OCI-LY3 (cell line): ENCODE measurements around the gene SRSF4.

Experiments used
- H2AFZ ChIP-seq: fragments of 200-600, 300-600 bp; shearing (Covaris generic); 2 replicates; pipeline ENCODE4 v1.6.0; 2014; ENCODE audit warnings: antibody characterized with exemption, low read depth, low read length
- H3K27ac ChIP-seq: fragments of 200-600, 300-600 bp; sonication (generic); 2 replicates; pipeline ENCODE4 v1.5.1; 2014; ENCODE audit warnings: mild to moderate bottlenecking, low read length, moderate library complexity, mixed read lengths
- H3K27me3 ChIP-seq: fragments of 200-600, 300-600 bp; sonication (generic); 2 replicates; pipeline ENCODE4 v1.6.1; 2014; ENCODE audit warnings: low read depth, low read length, mixed read lengths
- H3K36me3 ChIP-seq: fragments of 200-600, 300-600 bp; sonication (generic); replicated peaks from 2 replicates; pipeline ENCODE3; 2014; ENCODE audit warnings: low read depth, low read length, mixed read lengths
- H3K4me1 ChIP-seq: fragments of 300-600, 200-600 bp; sonication (generic); 2 replicates; pipeline ENCODE4 v1.6.1; 2014; ENCODE audit warnings: low read length, mixed read lengths
- H3K4me2 ChIP-seq: fragments of 200-600, 300-600 bp; sonication (generic); 2 replicates; pipeline ENCODE4 v1.6.1; 2014; ENCODE audit warnings: low read length, mixed read lengths
- H3K4me3 ChIP-seq: fragments of 300-600, 200-600 bp; sonication (generic); 2 replicates; pipeline ENCODE4 v1.5.1; 2014; ENCODE audit warnings: antibody characterized with exemption, mild to moderate bottlenecking, low read length, moderate library complexity
- H3K79me2 ChIP-seq: fragments of 300-600, 200-600 bp; shearing (Covaris generic); 2 replicates; pipeline ENCODE4 v1.6.1; 2014; ENCODE audit warnings: mild to moderate bottlenecking, low read length, mixed read lengths
- H3K9ac ChIP-seq: fragments of 300-600, 200-600 bp; shearing (Covaris generic); 2 replicates; pipeline ENCODE4 v1.6.0; 2014; ENCODE audit warnings: mild to moderate bottlenecking, low read length, moderate library complexity
- H3K9me3 ChIP-seq: fragments of 200-600, 300-600 bp; shearing (Covaris generic); 2 replicates; pipeline ENCODE4 v1.6.1; 2014; ENCODE audit warnings: low read length, mixed read lengths; ENCODE audit not compliant: insufficient read depth
- H4K20me1 ChIP-seq: fragments of 200-600, 300-600 bp; sonication (generic); 2 replicates; pipeline ENCODE4 v1.6.1; 2016; ENCODE audit warnings: low read length, mixed read lengths; ENCODE audit not compliant: insufficient read depth
- EZH2phosphoT487 ChIP-seq: fragments of 200-600 bp; shearing (Covaris generic); IDR thresholded peaks from 2 replicates; pipeline ENCODE4 v1.6.1; 2018; ENCODE audit warnings: antibody characterized with exemption, mixed run types, low read depth
- TF ChIP-seq, protein P1 (sequence below): fragments of 200-600, 300-600 bp; sonication (generic); IDR thresholded peaks from 2 replicates; pipeline ENCODE4 v1.5.1; 2014; ENCODE audit warnings: antibody characterized with exemption, low read length, low read depth

Gene SRSF4

DNA sequence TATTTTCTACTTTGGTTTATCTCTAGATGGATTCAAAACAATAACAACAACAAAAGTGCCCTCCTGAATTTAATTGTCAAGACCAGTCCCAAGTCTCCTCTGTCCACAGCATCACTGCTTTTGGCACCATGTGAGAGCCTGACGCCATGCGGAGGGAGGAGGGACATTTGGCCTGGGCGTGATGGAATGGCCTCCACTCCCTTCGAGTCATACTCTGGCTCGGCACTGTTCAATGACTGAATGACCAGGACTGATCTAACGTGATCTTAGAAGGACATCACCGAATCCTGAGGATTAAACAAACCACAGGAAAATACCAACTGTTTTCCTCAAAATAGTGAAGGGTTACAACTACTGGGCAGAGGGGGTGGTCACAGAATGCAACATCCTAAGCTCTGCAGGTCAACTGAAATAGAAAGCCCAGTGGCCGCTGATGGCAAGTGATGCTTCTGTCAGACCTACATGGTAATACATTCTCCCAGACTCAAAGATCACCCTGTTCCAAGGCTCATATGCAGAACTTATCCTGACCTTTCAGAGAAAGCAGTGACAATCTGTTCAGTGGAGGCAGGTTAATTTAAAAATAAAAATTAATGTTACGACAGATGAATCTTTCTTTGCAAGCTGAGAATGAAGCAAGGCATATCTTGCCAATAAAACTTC, 19.1 kb downstream of the SRSF4 start:
- Histone ChIP-seq H3K27ac (no peak overlapping the region), H3K4me3 (no peak overlapping the region), H4K20me1 (peaks cover 56% of the 10 kb centered on the region), H3K79me2 (peaks cover 76% of the 10 kb centered on the region), H3K9ac (no peak overlapping the region), H3K4me2 (no peak overlapping the region), H3K27me3 (no peaks in the 10 kb centered on the region), H3K36me3 (peaks cover 52% of the 10 kb centered on the region), H3K9me3 (no peaks in the 10 kb centered on the region), H2AFZ (no peak overlapping the region), H3K4me1 (no peaks in the 10 kb centered on the region)
- TF ChIP-seq, protein P1, sequence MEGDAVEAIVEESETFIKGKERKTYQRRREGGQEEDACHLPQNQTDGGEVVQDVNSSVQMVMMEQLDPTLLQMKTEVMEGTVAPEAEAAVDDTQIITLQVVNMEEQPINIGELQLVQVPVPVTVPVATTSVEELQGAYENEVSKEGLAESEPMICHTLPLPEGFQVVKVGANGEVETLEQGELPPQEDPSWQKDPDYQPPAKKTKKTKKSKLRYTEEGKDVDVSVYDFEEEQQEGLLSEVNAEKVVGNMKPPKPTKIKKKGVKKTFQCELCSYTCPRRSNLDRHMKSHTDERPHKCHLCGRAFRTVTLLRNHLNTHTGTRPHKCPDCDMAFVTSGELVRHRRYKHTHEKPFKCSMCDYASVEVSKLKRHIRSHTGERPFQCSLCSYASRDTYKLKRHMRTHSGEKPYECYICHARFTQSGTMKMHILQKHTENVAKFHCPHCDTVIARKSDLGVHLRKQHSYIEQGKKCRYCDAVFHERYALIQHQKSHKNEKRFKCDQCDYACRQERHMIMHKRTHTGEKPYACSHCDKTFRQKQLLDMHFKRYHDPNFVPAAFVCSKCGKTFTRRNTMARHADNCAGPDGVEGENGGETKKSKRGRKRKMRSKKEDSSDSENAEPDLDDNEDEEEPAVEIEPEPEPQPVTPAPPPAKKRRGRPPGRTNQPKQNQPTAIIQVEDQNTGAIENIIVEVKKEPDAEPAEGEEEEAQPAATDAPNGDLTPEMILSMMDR, result no peak
- no peak for TF ChIP-seq EZH2phosphoT487

DNA sequence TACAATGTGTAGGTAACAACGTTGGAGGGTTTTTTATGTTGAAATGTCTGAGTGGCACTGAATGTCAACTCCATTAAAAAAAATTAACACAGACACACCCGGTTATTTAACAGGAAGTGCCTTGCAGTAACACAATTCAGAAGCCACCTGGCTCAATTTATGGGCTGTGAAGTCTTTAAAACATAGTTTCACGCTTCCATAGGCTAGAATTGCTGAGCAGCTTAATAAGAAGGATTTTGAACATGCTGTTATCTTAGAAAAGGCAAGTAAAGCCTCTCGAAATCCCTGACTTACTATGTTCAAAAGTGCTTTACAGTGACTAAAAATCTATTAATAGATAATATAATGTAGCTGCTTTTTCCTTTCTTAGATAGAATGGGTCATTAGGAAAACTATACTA, 19.7 kb downstream of the SRSF4 start:
- Histone ChIP-seq H3K4me2 (no peak overlapping the region), H3K36me3 (peaks cover 54% of the 10 kb centered on the region), H3K4me3 (no peak overlapping the region), H3K27ac (no peak overlapping the region), H2AFZ (no peak overlapping the region), H3K79me2 (peaks cover 71% of the 10 kb centered on the region), H3K9me3 (no peaks in the 10 kb centered on the region), H3K4me1 (no peaks in the 10 kb centered on the region), H3K9ac (no peak overlapping the region), H3K27me3 (no peaks in the 10 kb centered on the region), H4K20me1 (peaks cover 56% of the 10 kb centered on the region)
- no peak for TF ChIP-seq EZH2phosphoT487
- TF ChIP-seq, protein P1, result no peak

DNA sequence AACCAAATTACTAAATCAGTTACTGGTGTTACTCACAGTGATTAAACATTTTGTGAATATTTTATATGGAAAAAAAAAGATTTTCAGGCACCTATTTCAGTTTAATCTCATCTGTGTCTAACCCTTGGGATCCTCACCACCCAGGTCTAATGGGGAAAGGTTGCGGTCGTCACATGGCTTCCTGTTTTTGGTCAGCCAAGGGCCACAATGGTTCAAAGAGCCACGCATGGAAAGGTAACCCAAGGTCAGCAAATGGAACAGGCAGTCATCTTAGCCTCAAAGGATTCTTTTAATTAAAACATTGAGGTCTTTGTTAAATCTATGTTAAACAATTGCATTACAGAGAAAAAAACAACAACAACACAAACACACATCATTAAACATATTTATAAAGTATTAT, 21.9 kb downstream of the SRSF4 start:
- Histone ChIP-seq H3K27me3 (no peaks in the 10 kb centered on the region), H4K20me1 (peaks cover 39% of the 10 kb centered on the region), H3K36me3 (peaks cover 36% of the 10 kb centered on the region), H3K9ac (no peak overlapping the region), H3K4me2 (no peak overlapping the region), H3K27ac (no peak overlapping the region), H2AFZ (no peak overlapping the region), H3K79me2 (peaks cover 48% of the 10 kb centered on the region), H3K9me3 (no peaks in the 10 kb centered on the region), H3K4me1 (no peaks in the 10 kb centered on the region), H3K4me3 (no peak overlapping the region)
- TF ChIP-seq, protein P1, result no peak
- no peak for TF ChIP-seq EZH2phosphoT487

DNA sequence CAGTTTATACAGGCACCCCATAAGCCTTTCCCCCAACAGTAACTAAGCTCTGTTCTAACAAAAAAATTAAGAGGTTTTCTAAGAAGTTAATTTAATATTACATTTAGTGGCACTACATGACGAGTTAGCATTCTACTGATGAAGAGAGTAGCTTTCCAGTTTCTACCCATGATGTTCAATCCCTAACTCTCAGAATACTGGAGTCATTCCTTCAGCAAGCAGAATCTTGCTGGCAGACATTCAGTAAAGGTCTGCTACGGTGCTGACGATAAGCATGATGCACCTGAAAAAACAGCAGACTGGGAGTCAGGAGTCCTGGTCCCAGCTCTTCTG, 24.5 kb downstream of the SRSF4 start:
- Histone ChIP-seq H3K4me2 (no peak overlapping the region), H4K20me1 (peaks cover 16% of the 10 kb centered on the region), H3K9ac (no peak overlapping the region), H3K27me3 (no peaks in the 10 kb centered on the region), H3K79me2 (peaks cover 23% of the 10 kb centered on the region), H2AFZ (no peak overlapping the region), H3K36me3 (peaks cover 29% of the 10 kb centered on the region), H3K27ac (no peak overlapping the region), H3K4me3 (no peak overlapping the region), H3K4me1 (no peaks in the 10 kb centered on the region), H3K9me3 (no peaks in the 10 kb centered on the region)
- TF ChIP-seq, protein P1, result no peak
- TF ChIP-seq EZH2phosphoT487, result no peak
